ENCODE measurements around the gene OR4K14. TPM values are rescaled to one million over a fixed set of nuclear protein-coding genes. Genes with fewer than 3 reads are reported as not detected.

The OR4K14 gene
- total RNA-seq, 1 experiment from 2014 or later: not detected

DNA sequence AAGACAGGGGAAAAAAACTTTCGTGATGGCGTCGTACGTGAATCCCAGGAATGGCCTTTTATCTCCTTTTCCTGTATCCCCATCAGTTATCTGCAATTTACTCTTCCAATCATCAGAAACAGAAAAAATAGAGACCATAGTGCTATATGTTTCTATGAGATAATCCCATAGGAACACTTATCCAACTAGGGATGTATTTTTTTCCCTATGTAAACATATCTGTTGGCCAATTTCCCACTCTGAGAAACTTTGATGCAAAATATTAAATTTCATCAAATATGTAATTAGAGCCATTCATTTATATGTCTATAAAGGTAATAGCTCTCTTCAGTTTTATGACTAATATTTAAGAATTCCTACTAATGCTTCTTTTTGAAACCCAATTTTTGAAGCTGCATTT is 16.8 kb upstream of the OR4K14 start, which contains the start of gene OR4K13:
TSS of gene OR4K13 (minus strand) at position 101 of the 400 bp plus-strand sequence. CDS start 1,280 bp downstream, outside the sequence.
- no peak for DNase-seq (ENCODE audit: low read depth, low spot score)
- ChIA-PET POLR2A (no interaction called here), CTCF (no interaction called here)
- no peak for ATAC-seq
- no peaks in the 10 kb centered on the region for H3K27me3 ChIP-seq (ENCODE audit: control insufficient read depth, insufficient read depth, low read length)
- in situ Hi-C loops (cut with HindIII; ENCODE audit: low pct_unique_long_range_greater_than_20kb, low sequenced_read_pairs) (no loop called here), intact Hi-C loops (cut with micrococcal nuclease; ENCODE audit: unreplicated experiment) (no loop called here)
- H3K9me3 ChIP-seq (ENCODE audit: control insufficient read depth, insufficient read depth, low read depth, low read length): no peaks in the 10 kb centered on the region
- TF ChIP-seq, protein P1, sequence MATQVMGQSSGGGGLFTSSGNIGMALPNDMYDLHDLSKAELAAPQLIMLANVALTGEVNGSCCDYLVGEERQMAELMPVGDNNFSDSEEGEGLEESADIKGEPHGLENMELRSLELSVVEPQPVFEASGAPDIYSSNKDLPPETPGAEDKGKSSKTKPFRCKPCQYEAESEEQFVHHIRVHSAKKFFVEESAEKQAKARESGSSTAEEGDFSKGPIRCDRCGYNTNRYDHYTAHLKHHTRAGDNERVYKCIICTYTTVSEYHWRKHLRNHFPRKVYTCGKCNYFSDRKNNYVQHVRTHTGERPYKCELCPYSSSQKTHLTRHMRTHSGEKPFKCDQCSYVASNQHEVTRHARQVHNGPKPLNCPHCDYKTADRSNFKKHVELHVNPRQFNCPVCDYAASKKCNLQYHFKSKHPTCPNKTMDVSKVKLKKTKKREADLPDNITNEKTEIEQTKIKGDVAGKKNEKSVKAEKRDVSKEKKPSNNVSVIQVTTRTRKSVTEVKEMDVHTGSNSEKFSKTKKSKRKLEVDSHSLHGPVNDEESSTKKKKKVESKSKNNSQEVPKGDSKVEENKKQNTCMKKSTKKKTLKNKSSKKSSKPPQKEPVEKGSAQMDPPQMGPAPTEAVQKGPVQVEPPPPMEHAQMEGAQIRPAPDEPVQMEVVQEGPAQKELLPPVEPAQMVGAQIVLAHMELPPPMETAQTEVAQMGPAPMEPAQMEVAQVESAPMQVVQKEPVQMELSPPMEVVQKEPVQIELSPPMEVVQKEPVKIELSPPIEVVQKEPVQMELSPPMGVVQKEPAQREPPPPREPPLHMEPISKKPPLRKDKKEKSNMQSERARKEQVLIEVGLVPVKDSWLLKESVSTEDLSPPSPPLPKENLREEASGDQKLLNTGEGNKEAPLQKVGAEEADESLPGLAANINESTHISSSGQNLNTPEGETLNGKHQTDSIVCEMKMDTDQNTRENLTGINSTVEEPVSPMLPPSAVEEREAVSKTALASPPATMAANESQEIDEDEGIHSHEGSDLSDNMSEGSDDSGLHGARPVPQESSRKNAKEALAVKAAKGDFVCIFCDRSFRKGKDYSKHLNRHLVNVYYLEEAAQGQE (IDR thresholded peaks at IDR 0.05; ENCODE audit: insufficient read depth in 1 of 2, low read depth in 2 of 2, low read length in 1 of 2): no peak
- TF ChIP-seq POLR2AphosphoS5 (IDR thresholded peaks at IDR 0.05; ENCODE audit: low read depth, low read length) (no peak), SIN3A (IDR thresholded peaks at IDR 0.05; ENCODE audit: borderline replicate concordance, insufficient read depth, low read depth, low read length) (no peak), TCF7L2 (IDR thresholded peaks at IDR 0.05; ENCODE audit: low read depth, low read length) (no peak)
- TF ChIP-seq, protein P2, sequence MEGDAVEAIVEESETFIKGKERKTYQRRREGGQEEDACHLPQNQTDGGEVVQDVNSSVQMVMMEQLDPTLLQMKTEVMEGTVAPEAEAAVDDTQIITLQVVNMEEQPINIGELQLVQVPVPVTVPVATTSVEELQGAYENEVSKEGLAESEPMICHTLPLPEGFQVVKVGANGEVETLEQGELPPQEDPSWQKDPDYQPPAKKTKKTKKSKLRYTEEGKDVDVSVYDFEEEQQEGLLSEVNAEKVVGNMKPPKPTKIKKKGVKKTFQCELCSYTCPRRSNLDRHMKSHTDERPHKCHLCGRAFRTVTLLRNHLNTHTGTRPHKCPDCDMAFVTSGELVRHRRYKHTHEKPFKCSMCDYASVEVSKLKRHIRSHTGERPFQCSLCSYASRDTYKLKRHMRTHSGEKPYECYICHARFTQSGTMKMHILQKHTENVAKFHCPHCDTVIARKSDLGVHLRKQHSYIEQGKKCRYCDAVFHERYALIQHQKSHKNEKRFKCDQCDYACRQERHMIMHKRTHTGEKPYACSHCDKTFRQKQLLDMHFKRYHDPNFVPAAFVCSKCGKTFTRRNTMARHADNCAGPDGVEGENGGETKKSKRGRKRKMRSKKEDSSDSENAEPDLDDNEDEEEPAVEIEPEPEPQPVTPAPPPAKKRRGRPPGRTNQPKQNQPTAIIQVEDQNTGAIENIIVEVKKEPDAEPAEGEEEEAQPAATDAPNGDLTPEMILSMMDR (IDR thresholded peaks at IDR 0.05): no peak
- no peak within 1 kb of the TSS for H3K27ac ChIP-seq (ENCODE audit: low read length)
- H3K4me1 ChIP-seq (ENCODE audit: control insufficient read depth, insufficient read depth, low read length): no peaks in the 10 kb centered on the region
- BruUV-seq (replicated peaks): no TSS peak
- H3K36me3 ChIP-seq (ENCODE audit: control insufficient read depth, insufficient read depth, low read length): no peaks in the 10 kb centered on the region
- no peak within 1 kb of the TSS for H3K4me3 ChIP-seq (ENCODE audit: low read depth in 2 of 2, low read length in 2 of 2)

DNA sequence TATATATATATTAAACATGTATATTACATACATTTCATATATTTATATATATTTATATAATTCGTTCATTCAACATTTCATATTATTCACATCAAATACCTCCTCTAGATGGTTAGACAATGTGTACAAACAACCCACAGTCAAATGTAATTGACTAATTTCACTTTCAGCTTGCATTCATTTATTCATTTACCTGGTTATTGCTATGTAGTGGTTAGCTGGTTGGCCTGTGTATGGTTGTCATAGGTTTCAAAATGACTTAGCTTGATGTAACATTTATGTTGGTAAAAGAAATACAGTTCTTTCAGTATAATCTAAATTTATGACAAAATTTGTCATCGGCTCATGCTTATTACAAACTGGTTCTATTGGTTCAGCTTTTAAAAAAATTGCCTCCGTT is 16.3 kb upstream of the OR4K14 start:
- ATAC-seq (no peak), DNase-seq (ENCODE audit: low read depth, low spot score) (no peak)
- in situ Hi-C loops (cut with HindIII; ENCODE audit: low pct_unique_long_range_greater_than_20kb, low sequenced_read_pairs) (no loop called here), intact Hi-C loops (cut with micrococcal nuclease; ENCODE audit: unreplicated experiment) (no loop called here)
- no peak overlapping the region for H3K4me3 ChIP-seq (ENCODE audit: low read depth in 2 of 2, low read length in 2 of 2)
- CTCF ChIA-PET: no interaction called here
- H3K36me3 ChIP-seq (ENCODE audit: control insufficient read depth, insufficient read depth, low read length): no peaks in the 10 kb centered on the region
- BruUV-seq (replicated peaks): no TSS peak
- POLR2A ChIA-PET: no interaction called here
- no peaks in the 10 kb centered on the region for H3K27me3 ChIP-seq (ENCODE audit: control insufficient read depth, insufficient read depth, low read length)
- no peaks in the 10 kb centered on the region for H3K4me1 ChIP-seq (ENCODE audit: control insufficient read depth, insufficient read depth, low read length)
- TF ChIP-seq, protein P2 (IDR thresholded peaks at IDR 0.05): no peak
- TF ChIP-seq POLR2AphosphoS5 (IDR thresholded peaks at IDR 0.05; ENCODE audit: low read depth, low read length): no peak
- TF ChIP-seq, protein P1 (IDR thresholded peaks at IDR 0.05; ENCODE audit: insufficient read depth in 1 of 2, low read depth in 2 of 2, low read length in 1 of 2): no peak
- no peak overlapping the region for H3K27ac ChIP-seq (ENCODE audit: low read length)
- no peaks in the 10 kb centered on the region for H3K9me3 ChIP-seq (ENCODE audit: control insufficient read depth, insufficient read depth, low read depth, low read length)

All from Panc1 (cell line).